ENCODE measurements around the gene PALM.
"Not testable (repeated sequence)": the region's sequence is repeated elsewhere in the genome, so short reads cannot be mapped to it uniquely, and the experiment has no call there.

PALM gene

DNA sequence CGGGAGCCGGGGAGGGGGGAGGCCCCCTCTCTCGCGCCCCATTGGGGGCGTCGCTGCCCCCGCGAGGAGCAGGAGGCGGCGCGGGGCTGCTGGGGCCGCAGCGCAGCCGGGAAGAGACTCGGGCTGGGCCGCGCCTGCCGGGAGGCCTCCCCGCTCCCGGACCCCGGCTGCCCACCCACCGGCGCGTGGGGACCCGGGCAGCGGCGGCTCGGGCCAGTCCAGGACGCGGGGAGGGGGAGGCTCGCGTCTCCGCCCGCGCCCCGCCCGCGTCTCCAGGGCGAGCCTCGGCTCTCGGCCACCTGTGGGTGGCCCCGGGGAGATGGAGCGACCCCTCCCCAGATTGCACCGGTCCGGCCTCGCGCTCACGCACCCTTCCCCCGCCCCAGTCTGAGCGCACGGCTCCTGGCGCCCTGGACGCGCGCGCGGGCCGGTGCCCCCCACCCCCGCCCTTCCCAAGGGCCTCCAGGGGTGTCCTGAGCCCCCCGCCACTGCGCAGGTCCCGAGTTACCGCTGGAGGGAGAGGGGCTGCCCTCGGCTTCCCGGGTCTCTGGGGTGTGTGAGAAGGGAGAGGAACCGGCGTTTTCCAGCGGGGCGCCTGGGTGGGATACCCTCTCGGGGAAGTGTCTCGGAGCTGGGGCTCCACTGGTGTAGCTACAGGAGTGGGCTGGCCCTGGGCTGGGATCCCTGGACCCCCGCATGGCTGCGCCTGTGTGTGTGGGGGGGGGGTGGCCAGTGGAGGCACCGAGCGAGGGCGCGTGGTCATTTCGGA lies 645 bp downstream of the PALM start:
- DNase-seq: no peak

DNA sequence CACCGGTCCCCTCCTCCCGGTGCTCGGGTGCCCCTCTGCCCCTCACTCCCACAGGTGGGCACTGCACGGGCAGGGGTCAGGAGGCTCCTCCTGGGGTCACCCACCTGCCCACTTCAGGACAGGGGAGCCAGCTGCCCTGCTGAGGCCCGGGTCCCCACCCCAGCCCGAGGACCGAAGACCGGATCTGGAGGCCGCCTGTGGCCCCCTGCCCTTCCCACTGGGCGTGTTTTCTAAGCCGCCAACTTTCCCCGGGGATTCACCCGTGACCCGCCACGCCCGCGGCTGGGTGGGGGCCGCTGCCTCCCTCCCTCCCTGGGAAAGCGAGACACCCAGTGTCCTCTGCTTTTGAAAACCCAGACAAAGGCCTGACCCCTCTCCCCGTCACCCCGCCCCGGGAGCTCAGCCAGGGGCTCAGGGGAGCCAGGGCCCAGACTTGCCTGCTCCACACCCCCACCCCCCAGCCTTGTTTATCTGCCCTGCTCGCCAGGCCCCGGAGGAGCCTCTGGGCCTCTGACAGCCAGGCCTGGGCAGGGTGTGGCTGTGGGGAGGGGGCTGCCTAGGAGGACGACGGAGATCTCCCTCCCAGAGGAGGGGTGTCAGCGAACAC lies 1.3 kb downstream of the PALM start:
- DNase-seq: no peak

DNA sequence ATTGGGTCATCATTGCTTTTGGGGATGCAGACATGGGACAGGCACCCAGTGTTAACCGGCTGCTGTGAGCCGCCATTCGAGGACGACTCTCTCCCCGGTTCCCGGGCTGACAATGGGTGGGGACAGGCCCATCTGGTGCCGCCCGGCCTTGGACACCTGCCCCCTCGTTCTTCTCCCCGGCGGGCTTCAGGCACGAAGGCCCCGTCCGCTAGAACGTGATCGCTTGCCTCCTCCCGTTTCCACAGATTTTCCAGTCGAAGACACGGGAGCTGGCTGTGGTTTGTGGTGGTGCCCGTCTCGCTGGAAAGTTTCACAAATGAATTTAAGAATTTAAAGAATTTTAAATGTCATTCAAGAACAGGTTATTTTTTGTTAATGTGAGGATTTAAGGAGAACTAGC lies 2.0 kb downstream of the PALM start:
- no peak for DNase-seq

DNA sequence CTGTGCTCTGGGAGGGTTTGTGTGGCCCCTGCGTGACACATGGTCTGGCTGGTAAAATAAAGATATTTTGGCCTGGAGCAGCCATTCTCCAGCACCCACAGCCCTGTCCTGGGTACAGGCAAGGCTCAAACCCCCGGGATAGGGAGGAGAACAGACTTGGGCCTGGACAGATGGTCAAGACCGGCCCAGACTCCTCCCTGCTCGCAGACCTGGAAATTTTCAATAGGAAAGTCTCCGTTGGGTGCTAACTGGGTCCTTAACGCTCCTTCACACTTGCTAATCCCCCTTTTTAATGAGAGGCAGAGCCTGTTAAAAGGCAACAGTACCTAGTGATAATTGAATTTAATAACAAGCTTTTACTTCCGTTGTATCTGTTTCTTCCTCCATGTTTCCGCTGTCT lies 2.5 kb downstream of the PALM start:
- no peak for DNase-seq

DNA sequence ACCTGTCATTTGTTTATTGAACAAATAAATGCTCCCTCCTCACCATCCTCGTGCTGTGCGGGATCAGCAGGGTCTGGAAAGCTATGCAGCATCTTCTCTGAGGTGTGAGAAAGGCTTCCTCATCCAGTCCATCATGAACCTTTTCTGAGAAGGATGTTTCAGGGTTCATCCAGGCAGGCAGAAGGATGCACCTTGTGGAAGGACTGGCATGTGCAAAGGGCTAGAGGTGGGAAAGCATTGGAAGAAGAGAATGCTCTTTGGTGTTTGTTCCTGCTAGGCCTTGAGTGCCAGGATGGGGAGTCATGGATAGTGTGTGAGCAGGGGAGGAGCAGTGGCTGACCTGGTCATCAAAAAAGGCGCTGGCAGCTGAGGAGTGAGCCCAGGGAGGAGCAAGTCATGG lies 6.6 kb downstream of the PALM start:
- DNase-seq: no peak

DNA sequence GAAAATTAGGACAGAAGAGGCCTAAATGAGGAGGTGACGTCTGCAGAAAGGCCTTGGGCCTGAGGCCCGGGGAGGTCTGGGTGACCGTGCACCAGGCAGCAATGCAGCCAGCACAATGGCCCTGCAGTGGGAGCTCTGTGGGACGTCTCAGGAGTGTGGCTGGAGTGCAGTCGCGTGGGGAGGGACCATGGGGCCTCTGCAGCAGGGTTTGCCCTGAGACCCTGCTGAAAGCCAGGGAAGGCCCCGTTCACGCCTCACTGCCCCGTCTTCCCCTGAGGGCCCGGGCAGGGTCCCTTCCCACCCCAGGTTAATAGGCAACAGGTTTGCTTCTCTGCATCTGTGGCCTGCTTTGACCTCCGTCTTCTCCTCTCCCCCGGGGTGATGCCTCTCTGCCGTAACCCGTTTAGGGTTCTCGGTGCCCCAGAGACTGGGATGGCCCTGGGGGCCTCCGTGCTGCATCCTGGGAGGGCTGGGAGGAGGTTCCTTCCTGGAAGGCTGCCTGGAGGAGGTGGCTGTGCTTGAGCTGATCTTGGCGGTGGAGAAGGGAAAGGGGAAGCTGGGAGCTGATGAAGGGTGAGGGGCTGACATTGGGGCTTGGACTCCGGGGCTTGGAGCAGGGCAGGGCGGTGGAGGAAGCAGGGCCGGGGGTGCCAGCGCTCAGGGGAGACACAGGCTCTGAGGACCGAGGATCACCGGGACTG lies 9.7 kb downstream of the PALM start:
- DNase-seq: no peak

DNA sequence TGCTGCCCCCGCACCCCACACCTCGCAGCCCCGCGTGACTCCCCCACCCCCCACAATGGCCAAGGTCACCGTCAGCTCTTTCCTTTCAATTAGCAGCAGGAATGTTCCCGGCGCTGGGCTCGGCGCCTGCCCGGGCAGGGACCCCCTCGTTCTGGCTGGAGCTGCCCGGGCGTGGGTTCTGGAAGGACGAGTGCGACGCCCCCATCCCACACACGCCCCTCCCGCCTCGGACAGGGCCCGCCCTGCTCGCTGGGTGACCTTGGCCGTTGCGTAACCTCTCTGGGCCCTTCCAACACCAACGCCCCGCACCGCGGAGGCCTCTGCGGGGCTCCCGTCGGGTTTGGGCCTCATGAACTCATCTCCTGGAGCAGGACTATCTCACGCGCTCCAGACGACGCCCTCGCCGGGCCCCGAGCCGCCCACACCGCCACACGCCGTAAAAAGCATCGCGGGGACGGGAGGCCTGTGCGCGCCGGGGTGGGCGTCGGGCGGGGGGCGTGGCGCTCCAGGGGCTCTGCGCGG lies 10.3 kb downstream of the PALM start:
- no peak for DNase-seq

DNA sequence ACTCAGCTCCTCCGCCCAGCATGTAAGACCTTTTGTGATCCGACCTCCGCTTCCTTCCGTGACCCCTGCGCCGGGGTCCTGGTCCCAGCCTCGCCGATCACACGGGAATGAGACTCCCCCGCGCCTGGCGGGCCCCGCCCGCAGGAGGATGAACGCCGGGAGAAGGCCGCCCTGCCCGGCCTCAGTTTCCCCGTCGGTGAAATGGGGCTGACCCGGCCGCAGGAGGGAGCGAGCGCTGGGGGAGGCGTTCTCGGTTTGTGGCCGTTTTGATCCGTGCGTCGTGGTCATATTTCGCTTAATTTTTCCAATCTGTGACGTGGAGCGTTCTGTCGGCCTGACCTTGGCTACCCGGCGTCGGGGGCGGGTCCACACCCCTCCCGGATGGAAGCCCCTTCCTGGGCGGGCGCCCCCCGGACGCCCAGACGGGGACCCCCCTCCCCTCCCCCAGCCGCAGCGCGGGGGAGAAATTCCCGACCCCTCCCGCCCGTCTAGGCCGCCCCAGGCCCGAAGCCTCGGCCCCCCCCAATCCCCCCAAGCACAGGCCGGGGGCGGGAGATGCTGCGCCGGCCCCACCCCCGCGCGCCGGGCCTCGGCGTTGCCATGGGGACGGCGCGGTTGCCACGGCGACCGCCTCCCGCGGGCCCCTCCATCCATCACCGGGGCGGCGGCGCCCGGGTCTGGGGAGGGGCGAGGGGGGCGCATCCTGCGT lies 11.1 kb downstream of the PALM start:
- DNase-seq: peak in 1 of 2 donors; percentile 28

DNA sequence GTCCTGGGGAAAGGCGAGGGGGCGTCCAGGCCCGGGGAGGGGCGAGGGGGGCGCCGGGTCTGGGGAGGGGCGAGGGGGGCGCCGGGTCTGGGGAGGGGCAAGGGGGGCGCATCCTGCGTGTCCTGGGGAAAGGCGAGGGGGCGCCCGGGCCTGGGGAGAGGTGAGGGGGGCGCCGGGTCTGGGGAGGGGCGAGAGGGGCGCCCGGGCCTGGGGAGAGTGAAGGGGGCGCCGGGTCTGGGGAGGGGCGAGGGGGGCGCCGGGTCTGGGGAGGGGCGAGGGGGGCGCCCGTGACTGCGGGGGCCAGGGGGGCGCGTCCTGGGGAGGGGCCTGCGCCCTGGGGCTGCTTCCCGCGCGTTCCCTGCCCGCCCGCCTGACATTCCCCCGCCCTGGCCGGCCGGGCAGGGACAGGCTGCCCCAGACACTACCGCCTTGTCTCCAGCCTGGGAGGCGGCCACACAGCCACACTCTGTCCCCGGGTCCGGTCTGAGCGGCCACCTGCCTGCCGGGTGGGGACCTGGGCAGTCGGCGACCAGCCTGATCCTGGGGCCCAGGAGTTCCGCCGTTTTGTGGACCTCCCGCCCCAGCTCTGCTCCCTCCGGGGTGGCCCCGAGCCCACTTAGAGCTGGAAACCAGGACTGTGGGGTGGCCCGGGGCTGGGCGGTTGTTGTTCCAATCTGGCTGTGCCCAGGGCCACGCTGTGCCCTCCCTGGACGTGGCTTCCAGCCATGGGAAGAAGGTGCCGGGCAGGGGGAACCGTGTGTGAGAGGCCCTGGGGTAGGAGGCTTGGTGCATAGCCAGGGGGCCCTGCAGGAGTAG lies 11.8 kb downstream of the PALM start:
- no peak for DNase-seq

DNA sequence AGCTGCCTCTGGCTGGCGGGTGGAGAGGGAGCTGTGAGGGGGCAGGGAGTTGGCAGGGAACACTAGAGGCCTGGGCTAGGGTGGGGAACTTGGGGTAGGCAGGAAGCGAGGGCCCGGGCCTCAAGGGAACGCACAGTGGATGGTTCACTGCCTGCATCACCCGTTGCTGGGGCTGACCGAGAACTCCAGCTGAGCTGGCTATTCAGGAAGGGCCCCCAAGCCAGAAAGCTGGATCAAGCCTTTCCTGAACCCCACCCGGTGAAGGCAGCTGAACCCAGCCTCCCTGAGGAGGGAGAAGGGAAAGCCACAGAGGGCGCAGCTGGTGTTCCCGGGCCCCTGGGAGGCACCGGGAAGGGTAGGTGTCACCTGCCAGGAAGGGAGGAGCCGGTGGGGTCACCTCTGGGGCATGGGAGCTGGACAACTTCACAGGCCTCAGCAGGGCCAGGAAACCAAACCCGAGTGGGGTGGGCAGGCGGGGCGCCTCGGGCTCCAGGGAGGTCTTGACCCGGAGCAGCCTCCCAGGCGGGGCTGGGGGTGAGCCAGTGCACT lies 13.9 kb downstream of the PALM start:
- no peak for DNase-seq

DNA sequence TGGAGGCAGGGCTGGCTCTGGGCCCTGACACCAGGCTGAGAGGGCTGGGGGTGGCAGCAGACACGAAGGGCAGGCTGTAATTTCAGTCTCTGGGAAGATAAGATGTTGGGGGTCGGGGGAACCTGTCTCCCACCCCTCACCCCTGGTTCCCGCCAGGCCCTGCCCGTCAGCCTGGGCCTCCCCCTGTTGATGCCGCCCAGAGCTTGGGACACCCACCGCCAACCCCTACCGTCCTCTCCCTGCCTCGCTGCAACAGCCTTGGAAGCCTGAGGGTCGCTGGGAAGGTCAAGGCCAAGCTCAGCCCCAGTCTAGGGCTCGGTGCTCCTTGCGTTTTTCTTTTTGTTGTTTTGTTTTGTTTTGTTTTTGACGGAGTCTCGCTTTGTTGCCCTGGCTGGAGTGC lies 14.5 kb downstream of the PALM start:
- no peak for DNase-seq

DNA sequence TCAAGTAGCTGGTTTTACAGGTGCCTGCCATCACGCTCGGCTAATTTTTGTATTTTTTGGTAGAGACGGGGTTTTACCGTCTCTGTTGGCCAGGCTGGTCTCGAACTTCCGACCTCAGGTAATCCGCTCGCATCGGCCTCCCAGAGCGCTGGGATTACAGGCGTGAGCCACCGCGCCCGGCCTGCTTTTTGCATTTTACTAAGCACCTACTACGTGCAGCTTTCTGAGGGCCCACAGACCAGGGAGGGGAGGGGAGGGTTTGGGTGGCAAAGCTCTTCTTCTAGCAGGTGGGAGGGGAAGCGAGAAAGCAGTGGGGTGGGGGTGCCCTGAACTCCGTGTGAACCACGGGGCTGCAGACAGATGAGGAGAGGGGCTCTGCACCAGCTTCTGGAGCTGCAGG lies 15.0 kb downstream of the PALM start:
- no peak for DNase-seq

DNA sequence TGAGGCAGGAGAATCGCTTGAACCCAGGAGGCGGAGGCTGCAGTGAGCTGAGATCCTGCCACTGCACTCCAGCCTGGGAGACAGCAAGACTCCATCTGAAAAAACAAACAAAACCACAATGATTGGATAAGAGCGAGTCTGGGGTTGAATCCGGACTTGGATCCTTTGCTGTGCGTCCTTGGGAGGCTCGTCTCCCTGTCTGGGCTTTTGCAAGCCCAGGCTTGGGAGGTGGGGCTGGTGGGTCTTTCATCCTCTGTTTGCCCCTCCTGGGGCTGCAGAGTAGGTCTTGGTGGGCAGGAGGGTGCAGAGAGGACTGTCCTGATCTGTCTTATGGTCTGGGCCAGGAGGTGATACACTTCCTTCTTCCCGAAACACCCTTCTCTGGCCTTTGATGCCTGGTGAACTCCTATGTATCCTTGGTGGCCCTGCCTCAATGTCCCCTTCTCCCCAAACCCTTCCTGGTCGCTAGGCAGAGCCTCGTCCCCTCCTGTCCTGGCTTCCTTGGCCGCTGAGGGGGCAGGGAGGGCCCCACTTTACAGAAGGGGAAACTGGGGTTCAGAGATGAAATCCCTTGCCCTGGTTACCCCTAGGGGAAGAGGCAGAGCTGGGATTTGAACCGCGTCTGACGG lies 16.8 kb downstream of the PALM start:
- no peak for DNase-seq

DNA sequence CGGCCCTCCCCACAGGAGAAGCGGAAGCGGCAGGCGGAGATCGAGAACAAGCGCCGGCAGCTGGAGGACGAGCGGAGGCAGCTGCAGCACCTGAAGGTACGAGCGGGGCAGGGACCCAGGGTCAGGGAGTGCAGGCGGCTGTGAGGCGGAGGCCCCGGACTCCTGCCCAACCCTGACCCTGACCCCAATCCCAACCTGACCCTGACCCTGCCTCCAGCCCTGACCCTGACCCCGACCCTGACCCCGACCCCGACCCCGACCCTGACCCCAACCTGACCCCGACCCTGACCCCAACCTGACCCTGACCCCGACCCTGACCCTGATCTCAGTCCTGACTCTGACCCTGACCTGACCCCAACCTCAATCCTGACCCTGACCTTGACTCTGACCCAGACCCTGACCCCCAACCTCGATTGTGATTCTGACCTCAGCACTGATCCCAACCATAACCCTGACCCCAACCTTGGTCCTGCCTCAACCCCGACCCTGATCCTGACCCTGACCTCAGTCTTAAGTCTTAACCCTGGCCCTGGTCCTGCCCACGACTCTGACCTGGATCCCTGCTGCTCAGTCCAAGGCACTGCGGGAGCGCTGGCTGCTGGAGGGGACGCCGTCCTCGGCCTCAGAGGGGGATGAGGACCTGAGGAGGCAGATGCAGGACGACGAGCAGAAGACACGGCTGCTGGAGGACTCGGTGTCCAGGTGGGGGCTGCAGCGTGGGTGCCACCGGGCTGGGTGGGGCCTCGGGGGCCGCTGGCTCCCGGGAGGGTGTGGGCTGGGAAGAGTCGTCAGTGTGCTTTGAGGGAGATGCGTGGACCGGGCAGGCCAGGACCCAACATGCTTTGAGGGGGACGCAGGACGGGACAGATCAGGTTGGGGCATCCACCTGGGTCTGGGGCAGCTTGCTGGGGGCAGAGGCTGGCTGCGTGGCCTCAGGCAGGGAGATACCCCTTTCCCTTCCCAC lies 18.5 kb downstream of the PALM start:
- DNase-seq: no peak

DNA sequence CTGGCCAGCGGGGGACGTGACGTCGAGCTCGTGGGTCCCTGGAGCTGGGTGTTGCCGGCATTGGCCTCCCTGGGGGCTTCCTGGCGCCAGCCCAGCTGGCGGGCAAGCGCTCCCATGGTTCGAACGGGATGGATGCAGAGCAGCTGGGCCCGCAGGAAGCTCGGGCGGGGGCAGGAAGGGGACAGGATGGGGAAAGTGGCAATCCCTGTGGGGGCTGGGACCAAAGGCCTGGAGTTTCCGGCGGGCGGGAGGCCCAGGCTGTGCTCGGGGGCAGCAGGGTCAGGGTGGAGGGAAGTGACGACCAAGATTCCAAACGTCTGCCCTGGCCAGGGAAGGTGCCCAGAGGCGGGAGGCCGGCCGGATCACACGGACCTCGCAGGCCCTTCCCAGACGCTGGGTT lies 19.3 kb downstream of the PALM start:
- no peak for DNase-seq

DNA sequence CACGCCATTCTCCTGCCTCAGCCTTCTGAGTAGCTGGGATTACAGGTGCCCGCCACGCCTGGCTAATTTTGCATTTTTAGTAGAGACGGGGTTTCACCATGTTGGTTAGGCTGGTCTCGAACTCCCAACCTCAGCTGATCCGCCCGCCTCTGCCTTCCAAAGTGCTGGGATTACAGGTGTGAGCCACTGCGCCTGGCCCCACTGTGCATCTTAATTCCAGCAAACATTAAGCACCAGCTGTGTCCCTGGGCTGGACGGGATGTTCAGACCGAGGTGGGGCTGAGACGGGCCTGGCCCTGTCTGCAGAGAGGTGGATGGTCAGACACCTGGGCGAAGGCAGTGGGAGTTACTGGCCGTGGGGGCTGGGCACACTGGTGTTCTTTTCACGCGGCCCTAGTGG lies 20.8 kb downstream of the PALM start:
- not testable (repeated sequence) for DNase-seq

DNA sequence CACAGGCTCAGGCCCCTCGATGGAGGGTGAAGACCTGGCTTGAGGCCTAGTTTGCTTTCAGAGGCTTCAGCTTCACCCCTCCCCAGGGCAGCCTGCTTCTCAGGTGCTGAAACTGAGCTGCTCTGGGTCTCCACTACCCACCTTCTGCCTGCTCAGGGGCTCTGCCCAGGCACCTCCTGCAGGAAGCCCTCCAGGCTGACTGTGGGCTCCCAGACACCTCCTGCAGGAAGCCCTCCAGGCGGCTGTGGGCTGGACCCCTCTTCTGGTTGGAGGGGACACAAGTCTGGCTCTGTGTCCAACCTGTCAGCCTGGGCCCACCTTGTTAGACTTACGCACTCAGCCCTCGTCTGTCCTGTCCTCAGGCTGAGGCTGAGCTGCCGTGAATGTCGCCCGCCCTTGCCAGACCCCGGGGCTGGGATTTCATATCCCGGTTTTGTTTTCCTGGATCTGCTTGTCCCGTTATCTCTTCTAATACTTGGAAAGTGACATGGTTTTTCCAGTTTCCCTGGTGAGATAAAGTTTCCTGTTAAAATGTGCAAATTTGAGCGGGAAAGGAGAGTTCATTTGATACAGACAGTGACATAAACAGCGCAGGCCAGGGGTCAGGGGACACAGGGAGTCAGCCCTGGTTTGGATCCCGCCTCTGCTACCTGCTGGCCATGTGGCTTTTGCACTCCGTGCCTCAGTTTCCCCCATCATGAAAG lies 21.4 kb downstream of the PALM start:
- DNase-seq: no peak

DNA sequence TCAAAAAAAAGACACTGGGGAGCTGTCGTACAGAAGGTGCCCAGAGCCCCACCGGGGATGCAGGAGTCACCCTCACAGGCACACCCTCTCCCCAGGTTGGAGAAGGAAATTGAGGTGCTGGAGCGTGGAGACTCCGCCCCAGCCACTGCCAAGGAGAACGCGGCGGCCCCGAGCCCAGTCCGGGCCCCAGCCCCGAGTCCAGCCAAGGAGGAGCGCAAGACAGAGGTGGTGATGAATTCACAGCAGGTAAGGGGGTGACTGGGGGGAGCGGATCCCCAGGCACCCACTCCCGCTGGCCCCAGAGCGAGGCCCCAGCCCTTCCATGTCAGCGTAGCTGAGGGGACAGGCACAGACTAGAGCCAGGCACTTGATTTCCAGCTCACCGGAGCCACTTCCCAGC lies 22.3 kb downstream of the PALM start:
- DNase-seq: no peak

DNA sequence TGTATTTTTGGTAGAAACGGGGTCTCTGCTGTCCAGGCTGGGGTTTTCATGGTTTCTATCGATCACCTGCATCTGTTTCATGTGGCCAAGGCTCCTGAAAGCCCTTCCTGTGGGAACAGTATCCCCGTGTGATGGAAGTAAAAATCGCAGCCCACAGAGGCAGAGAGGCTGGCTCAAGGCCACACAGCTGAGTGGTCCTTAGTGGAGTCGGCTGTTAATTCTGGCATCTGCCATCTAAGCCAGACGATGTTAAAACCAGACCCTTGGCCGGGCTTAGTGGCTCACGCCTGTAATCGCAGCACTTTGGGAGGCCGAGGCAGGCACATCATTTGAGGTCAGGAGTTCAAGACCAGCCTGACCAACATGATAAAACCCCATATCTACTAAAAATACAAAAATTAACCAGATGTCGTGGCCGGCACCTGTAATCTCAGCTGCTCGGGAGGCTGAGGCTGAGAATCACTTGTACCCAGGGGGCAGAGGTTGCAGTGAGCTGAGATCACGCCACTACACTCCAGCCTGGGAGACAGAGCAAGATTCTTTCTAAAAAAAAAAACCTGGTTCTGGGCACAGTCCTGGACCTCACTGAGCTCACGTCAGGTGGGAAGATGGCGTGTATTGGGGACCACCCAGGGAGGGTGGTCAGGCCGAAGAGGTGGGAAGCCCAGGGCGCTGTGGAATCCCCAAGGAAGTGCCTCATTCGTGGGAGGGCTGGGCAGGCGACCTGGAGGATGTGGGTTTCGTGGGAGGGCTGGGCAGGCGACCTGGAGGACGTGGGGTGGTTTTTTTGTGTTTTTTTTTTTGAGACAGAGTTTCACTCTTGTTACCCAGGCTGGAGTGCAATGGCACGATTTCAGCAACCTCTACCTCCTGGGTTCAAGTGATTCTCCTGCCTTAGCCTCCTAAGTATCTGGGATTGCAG lies 23.7 kb downstream of the PALM start:
- DNase-seq: no peak

Measured in stimulated activated CD4-positive, alpha-beta T cell treated with anti-CD3 and anti-CD28 coated beads, Interleukin-2, amount 100 ng/mL, for 24 hours (primary cell).